A549 (cell line): ENCODE data around the gene GALNT15.

Experiments used
- FOXS1 ChIP-seq: fragments of 250-450 bp; sonication (Bioruptor Pico); IDR thresholded peaks from 2 replicates; pipeline ENCODE4 v1.5.0; 2020; ENCODE audit warnings: mild to moderate bottlenecking, moderate library complexity
- POLR2A ChIP-seq: IDR thresholded peaks from 2 replicates; pipeline ENCODE4 v1.6.1; 2012; ENCODE audit warnings: mild to moderate bottlenecking, low read length
- POLR2AphosphoS2 ChIP-seq: conservative IDR thresholded peaks from 2 replicates; pipeline ENCODE4 v1.6.1; 2012; ENCODE audit warnings: low read length, improper control_type of control experiment, inconsistent platforms
- RARB ChIP-seq: fragments of 250-450 bp; sonication (Bioruptor Pico); IDR thresholded peaks from 2 replicates; pipeline ENCODE4 v1.8.0; 2021; ENCODE audit warnings: mild to moderate bottlenecking, moderate library complexity
- RNF2 ChIP-seq: fragments of 200-600 bp; sonication (generic); IDR thresholded peaks from 2 replicates; pipeline ENCODE4 v1.6.1; 2016; ENCODE audit warnings: low read depth, mild to moderate bottlenecking, antibody characterized with exemption, moderate library complexity, borderline replicate concordance
- SMC3 ChIP-seq: fragments of >200 bp; sonication (Bioruptor Twin); formaldehyde crosslinking; IDR thresholded peaks from 3 replicates; pipeline ENCODE4 v1.6.1; 2018; ENCODE audit warnings: inconsistent platforms
- ZFP36 ChIP-seq: fragments of 450-650 bp; IDR thresholded peaks from 2 replicates; pipeline ENCODE4 v1.6.1; 2014; ENCODE audit warnings: borderline replicate concordance; ENCODE audit not compliant: partially characterized antibody
- TF ChIP-seq, protein P1 (sequence below): fragments of 150-350 bp; IDR thresholded peaks from 2 replicates; pipeline ENCODE4 v1.6.1; 2014; ENCODE audit warnings: low read depth, mild to moderate bottlenecking, low read length
- TF ChIP-seq, protein P2 (sequence below): fragments of >200 bp; sonication (Bioruptor Twin); formaldehyde crosslinking; IDR thresholded peaks from 3 replicates; pipeline ENCODE4 v1.5.1; 2016

DNA sequence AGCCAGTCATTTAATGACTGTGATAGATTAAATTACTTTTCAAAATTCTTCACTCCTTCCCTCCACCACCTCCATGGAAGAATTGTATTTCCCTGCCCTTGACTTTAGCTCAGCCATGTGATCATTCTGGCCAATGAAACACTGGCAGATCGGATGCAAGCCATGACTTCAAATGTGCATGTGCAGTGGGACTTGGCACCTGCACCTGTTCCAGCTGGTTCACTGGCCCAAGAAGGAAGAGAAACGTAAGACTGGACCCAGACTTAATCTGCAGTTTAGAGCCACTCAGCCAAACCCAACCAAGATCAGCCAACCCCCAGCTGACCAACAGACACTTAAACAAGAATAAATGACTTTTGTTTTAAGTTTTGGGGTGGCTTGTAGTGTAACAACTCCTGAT is 78.5 kb downstream of the GALNT15 start:
- no peak for TF ChIP-seq SMC3
- TF ChIP-seq, protein P1, sequence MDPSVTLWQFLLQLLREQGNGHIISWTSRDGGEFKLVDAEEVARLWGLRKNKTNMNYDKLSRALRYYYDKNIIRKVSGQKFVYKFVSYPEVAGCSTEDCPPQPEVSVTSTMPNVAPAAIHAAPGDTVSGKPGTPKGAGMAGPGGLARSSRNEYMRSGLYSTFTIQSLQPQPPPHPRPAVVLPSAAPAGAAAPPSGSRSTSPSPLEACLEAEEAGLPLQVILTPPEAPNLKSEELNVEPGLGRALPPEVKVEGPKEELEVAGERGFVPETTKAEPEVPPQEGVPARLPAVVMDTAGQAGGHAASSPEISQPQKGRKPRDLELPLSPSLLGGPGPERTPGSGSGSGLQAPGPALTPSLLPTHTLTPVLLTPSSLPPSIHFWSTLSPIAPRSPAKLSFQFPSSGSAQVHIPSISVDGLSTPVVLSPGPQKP, result no peak
- TF ChIP-seq RARB (CRISPR knock-in tag), result no peak
- TF ChIP-seq, protein P2, sequence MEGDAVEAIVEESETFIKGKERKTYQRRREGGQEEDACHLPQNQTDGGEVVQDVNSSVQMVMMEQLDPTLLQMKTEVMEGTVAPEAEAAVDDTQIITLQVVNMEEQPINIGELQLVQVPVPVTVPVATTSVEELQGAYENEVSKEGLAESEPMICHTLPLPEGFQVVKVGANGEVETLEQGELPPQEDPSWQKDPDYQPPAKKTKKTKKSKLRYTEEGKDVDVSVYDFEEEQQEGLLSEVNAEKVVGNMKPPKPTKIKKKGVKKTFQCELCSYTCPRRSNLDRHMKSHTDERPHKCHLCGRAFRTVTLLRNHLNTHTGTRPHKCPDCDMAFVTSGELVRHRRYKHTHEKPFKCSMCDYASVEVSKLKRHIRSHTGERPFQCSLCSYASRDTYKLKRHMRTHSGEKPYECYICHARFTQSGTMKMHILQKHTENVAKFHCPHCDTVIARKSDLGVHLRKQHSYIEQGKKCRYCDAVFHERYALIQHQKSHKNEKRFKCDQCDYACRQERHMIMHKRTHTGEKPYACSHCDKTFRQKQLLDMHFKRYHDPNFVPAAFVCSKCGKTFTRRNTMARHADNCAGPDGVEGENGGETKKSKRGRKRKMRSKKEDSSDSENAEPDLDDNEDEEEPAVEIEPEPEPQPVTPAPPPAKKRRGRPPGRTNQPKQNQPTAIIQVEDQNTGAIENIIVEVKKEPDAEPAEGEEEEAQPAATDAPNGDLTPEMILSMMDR, result no peak
- TF ChIP-seq POLR2A, result no peak
- TF ChIP-seq ZFP36, result no peak
- TF ChIP-seq POLR2AphosphoS2, result no peak
- TF ChIP-seq RNF2, result no peak
- no peak for TF ChIP-seq FOXS1 (CRISPR knock-in tag)
